ENCODE measurements around the gene SLC7A10.
"Not testable (repeated sequence)": the region's sequence is repeated elsewhere in the genome, so short reads cannot be mapped to it uniquely, and the experiment has no call there.

SLC7A10 gene

DNA sequence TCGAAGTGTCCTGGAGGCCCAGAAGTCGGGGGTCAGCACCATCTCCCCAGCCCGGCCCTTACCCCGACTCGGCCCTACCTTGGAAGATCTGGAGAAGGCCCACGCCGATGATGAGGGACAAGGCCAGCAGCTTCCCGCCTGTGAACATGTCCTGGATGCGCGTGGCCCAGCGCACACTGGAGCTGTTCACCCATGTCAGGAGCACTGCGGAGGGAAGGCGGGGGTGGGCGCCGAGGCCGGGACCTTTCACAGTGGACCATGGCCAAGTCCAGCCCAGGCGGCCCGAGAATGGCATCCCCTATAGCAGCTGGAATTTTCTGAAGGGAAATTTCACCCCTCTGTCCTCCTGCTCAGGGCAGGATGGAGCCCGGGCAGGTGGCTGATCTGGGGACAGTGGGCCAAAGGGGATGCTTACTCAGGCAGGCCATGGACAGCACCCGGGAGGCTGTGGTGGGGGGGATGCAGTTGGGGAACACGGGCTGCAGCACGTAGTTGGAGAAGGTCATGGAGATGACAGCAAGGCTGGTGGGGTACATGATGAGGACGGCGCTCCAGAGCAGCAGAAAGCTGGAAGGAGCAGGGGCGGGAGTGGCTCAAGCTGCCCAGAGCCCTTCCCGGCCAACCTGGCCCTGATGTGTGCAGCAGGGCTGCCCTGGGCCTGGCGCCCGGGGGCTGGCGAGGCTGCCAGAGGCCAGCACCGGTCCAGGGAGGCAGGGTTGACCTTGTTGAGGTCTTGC, 13.0 kb downstream of the SLC7A10 start:
- DNase-seq: no peak

DNA sequence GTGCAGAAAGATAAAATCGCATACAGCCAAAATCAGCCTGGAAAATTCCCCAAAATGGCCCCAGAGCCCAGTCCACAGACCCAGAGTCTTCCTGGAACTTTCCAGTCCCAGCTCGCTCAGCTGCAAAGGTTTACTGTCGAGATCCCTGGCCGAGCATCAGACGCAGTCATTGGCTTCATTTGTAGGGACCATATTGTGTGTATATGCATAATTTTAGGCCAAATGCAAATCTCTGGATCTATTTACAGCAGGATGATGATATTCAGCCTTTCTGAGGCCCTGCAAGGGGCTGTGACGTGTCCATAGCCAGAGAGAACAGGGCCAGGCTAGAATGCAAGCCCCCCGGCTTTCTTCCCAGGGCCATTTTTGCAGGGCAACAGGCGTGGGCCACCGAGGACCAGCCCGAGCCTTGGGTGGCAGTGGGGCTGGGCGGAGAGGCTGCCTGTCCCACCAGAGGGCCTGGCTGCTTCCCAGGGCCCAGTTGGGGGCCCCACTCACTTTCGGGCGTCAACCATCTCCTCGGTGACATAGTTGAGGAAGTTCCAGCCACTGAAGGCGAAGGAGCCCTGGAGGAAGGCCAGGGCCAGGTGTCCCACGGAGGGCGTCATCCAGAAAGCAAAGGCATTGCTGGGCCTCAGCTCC, 13.7 kb downstream of the SLC7A10 start:
- DNase-seq: no peak

DNA sequence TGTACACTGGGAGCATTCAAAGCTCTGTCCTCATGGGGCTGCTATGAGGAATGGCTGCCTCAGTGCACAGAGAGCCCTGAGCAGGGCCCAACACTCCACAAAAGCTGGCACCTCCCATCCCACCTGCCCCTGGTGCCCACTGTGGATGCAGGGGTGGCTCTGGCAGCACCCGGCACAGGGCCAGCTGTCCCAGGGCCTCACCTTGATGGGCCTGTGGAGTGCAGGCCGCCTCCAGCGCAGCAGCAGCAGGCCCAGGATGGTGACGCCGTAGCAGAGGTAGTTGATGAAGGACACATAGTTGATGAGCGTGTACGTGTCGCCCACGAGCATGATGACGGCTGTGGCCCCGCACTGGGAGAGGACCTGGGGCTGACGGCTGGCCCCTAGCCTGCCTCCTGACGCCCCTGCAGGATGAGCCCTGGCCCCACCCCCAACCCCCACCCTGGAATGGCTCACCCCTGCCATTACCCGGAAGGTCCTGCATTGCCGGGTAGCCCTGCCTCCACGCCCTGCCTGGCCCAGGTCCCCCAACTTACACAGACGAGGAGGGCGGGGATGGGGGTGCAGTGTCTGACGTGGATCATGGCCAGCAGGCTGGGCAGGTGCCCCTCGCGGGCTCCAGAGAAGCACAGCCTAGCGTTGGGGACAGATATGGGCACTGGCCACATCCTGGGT, 15.2 kb downstream of the SLC7A10 start:
- DNase-seq: no peak

DNA sequence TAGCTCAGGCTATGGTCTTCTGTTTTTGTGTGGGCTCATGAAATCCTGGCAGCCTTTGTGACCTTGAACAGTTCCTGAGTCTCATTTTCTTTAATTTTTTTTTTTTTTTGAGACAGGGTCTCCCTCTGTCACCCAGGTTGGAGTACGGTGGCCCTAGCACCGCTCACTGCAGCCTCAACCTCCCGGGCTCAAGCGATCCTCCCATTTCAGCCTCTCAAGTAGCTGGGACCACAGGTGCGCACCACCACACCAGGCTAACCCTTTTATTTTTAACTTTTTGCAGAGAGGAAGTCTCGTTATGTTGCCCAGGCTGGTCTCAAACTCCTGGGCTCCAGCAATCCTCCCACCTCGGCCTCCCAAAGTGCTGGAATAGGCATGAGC, 15.8 kb downstream of the SLC7A10 start:
- DNase-seq: not testable (repeated sequence)

DNA sequence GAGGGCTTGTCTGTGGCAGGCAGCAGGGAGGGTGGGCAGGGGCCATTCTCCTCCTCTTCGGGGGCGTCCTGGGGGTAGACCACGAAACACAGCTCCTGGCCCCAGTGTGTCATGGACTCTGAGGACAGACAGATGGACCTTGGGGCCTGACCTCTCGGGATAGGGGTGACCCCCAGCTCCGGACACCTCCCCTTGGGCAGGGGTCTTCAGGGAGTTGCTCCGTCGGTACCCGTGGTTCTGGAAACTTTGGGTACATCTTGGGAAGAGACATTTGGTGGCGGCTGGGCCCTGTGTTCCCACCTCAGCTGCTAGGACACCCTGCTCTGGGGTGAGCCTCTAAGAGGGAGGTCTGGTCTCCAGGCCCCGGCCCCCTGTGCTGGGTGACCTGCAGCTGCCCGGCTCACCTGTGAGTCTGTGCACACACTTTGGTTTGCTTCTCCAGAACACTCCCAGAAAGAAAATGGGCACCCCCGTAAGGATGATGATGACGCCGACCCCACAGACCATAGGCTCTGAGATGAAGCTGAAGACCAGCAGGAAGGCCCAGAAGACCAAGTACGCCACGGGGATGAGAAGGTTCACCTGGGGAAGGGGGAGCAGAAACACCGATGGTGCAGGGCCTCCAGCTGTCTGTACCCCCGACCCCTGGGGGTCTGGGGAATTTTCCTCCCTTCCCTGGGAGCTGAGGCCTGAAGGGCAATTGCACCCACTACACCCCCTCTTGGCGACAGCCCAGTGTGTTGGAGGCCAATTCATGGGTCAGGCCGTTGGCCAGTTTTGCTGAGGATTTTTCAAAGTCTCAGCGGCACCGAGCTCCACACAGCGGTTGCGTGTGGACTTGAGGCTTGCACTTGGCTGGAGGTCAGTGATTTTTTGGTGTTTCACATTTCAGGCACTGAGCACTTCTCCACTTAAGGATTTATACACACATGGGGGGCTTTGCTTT, 16.5 kb downstream of the SLC7A10 start:
- DNase-seq: no peak

DNA sequence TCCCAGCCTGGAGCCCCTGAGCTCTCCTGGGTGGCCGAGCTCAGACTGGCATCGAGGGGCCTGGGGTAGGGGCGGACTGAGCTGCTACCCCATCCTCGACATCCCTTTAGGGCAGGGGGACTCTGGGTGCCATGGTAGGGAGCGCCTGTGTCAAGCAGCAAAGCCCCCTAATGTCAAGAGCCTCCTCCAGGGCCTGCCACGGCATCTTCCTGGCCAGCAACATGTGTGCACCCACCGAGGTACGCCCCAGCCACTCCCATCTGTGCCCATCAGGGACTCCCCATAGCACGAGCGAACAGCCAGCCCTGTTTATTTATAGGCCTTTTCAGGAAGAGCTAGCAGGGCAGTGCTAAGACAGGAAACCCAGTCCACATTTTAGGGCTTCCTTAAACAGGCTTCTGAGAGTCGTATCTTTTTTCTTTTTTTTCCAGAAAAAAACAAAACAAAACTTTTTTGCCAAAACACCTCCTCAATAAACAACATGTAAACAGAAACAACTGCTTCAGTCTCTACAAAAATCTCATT, 17.2 kb downstream of the SLC7A10 start:
- no peak for DNase-seq

GRCh38 chr19:33207903-33208302, 17.7 kb downstream of the SLC7A10 start:
- DNase-seq: no peak

DNA sequence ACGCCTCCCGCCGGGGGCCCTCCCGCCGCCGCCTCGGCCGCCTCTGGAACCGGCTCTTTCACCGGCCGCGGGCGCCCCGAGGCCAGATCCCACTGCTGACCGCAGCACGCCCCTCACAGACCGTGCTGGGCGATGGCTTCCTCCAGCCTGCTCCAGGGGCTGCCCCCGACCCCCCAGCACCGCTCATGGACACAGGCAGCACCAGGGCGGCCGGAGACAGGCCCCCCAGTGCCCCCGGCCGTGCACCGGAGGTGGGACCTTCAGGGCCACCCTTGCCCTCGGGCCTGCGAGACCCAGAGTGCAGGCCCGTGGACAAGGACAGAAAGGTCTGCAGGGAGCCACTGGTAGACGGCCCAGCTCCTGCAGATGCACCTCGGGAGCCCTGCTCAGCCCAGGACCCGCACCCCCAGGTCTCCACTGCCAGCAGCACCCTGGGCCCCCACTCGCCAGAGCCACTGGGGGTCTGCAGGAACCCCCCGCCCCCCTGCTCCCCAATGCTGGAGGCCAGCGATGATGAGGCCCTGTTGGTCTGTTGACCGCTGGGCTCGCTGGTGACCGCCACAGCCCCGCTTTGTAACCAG, 18.5 kb downstream of the SLC7A10 start:
- no peak for DNase-seq

DNA sequence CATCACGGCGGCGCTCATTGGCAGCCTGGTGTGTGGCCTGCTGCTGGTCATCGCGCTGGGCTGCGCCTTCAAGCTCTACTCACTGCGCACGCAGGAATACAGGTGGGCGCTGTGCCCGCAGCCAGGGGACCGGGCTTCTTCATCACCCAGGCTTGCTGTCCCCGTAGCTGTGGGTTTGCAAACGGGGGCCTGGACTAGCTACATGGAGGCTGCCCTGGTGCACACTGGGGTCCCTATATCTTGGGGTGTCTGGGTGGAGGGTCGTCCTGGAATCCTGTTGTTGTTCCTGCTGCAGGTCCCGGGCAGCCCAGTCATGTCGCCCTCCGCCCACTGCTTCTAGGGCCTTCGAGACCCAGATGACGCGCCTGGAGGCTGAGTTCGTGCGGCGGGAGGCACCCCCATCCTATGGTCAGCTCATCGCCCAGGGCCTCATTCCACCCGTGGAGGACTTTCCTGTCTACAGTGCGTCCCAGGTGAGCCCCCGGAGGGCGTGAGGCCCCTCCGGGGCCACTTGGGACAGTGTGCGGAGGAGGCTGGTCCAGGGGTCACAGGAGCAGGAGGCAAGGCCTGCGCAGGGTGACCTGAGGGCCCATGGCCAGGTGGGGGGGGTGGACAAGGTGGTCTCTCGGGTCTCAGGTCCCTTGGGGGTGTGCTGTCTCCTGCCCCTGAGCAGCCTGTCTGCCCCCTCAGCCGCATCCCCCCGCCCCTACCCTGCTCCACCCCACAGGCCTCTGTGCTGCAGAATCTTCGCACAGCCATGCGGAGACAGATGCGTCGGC, 19.2 kb downstream of the SLC7A10 start:
- DNase-seq: no peak

- no peak for DNase-seq
These were observed 20.0 kb downstream of the SLC7A10 start for GRCh38 chr19:33205531-33206260.

DNA sequence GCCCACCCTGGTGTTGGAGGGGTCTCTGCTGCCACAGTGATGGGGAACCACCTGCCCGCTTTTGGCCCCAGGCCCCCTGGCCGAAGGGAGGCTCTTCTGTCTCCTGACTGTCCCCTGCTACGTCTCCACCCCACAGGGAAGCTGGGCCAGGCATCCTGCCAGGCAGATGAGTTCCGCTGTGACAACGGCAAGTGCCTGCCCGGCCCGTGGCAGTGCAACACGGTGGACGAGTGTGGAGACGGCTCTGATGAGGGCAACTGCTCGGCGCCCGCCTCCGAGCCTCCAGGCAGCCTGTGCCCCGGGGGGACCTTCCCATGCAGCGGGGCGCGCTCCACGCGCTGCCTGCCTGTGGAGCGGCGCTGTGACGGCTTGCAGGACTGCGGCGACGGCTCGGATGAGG, 20.5 kb downstream of the SLC7A10 start:
- no peak for DNase-seq

DNA sequence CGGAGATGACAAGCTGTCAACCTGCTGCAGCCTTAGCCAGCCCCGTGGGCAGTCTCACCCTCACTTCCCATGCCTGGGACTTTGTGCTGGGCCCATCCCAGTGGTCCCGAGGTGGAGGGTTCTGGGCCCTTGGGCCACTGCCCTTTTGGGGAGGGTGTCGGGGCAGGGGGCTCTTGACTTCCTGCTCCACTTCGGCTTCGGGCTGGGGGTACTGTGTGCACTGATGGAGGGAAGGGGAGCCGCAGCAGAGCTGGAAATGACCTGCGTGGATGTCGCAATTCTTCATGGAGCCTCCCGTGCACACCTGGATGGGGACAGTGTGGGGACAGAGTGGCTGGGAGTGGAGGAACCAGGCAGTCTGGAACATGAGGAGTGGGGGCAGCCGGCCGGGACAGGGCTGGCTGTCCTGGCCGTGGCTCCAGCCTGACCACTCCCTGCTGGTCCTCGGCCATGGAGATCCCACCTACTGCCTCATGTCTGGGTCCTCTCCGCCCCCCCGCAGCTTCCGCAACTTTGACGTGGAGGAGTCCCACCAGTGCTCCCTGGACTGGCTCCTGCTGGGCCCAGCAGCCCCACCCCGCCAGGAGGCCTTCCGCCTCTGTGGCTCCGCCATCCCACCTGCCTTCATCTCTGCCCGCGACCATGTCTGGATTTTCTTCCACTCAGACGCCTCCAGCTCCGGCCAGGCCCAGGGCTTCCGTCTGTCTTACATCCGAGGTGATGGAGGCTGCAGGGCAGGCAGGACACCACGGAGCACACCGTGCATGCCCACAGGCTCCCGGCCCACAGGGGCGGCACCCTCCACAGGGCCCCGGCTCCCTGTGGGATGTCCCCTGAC, 21.3 kb downstream of the SLC7A10 start:
- DNase-seq: no peak

GRCh38 chr19:33203529-33203928, 22.1 kb downstream of the SLC7A10 start:
- no peak for DNase-seq

GRCh38 chr19:33202546-33203507, 22.8 kb downstream of the SLC7A10 start:
- no peak for DNase-seq

- no peak for DNase-seq
These were observed 23.6 kb downstream of the SLC7A10 start for GRCh38 chr19:33201886-33202545.

DNA sequence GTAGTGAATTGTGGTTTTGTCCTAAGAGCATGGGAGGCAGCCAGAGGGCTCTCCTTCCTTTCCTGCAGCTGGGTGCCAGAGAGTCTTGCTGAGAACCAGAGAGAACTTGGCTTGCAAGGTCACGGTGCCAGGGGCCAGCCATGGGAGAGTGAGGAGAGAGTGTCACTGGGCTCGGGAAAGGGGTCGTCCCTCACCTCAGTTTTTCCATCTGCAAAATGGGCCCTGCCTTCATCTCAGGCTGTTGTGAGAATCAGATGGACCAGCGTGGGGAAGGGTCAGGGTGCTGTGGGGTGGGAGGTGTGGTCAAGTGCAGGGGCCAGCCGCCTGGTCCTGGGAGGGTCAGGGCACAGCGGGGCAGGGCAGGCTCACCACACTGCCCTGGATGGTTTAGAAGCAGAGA, 24.2 kb downstream of the SLC7A10 start:
- no peak for DNase-seq

DNA sequence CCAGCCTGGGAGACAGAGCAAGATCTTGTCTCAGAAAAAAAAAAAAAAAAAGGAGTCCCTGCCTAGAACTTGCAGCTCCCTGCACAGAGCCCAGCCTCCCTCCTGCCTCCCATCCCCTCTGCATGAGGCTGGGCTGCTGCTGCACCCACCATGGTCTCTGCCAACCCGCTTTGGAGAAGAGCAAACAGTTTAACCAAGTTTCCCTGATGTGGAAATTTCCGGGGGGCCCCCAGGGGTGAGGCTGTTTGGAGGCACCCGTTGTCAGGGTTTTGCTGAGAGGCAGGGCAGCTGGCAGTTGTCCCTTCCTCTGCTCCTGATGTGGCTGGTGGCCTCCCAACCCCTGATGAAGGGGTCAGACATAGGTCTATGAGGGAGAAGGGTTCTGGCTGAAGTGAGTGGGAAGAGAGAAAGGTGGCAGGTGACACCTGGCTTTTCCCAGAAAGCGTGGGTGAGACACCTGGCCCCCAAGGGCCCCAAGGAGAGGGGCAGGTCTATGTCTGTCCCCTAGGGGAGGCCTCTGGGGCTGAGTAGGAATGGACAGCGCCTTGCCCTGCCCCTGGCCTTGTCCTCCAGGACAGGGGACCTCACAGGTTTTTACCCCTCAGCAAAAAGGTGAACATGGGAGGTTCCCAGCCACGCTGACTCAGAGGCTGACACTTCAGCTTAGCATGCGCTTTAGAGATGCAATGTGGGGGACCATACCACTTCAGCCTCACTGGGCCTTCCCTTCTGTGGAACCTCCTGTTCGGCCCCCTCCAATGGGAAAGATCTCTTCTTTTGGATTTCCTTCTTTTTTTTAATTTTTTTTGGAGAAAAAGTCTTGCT, 26.0 kb downstream of the SLC7A10 start:
- no peak for DNase-seq

All from activated effector memory CD4-positive, alpha-beta T cell treated with anti-CD3 and anti-CD28 coated beads, Interleukin-2, amount 50 U/mL, for 16 hours (primary cell).